ENCODE data around the gene GTF2F2.
"Not testable (repeated sequence)": the region's sequence is repeated elsewhere in the genome, so short reads cannot be mapped to it uniquely, and the experiment has no call there.

Gene GTF2F2

GRCh38 chr13:45180303-45180702, 60.0 kb downstream of the GTF2F2 start:
- DNase-seq (ENCODE audit: low spot score): no peak

GRCh38 chr13:45180713-45181601, 60.6 kb downstream of the GTF2F2 start:
- no peak for DNase-seq (ENCODE audit: low spot score)

- DNase-seq (ENCODE audit: low spot score): no peak
Measured at GRCh38 chr13:45184693-45185092, 64.4 kb downstream of the GTF2F2 start.

- no peak for DNase-seq (ENCODE audit: low spot score)
Measured at GRCh38 chr13:45185286-45185685, 65.0 kb downstream of the GTF2F2 start.

- not testable (repeated sequence) for DNase-seq (ENCODE audit: low spot score)
Measured at GRCh38 chr13:45189077-45189476, 68.8 kb downstream of the GTF2F2 start.

GRCh38 chr13:45189511-45189910, 69.2 kb downstream of the GTF2F2 start:
- not testable (repeated sequence) for DNase-seq (ENCODE audit: low spot score)

- DNase-seq (ENCODE audit: low spot score): no peak
Measured at GRCh38 chr13:45191874-45192273, 71.6 kb downstream of the GTF2F2 start.

GRCh38 chr13:45194081-45194939, 74.0 kb downstream of the GTF2F2 start:
- no peak for DNase-seq (ENCODE audit: low spot score)

- no peak for DNase-seq (ENCODE audit: low spot score)
Measured at GRCh38 chr13:45195421-45195820, 75.1 kb downstream of the GTF2F2 start.

- DNase-seq (ENCODE audit: low spot score): no peak
Measured at GRCh38 chr13:45196096-45196495, 75.8 kb downstream of the GTF2F2 start.

- no peak for DNase-seq (ENCODE audit: low spot score)
Measured at GRCh38 chr13:45196622-45197021, 76.3 kb downstream of the GTF2F2 start.

GRCh38 chr13:45198041-45198440, 77.7 kb downstream of the GTF2F2 start:
- DNase-seq (ENCODE audit: low spot score): no peak

- no peak for DNase-seq (ENCODE audit: low spot score)
Measured at GRCh38 chr13:45198924-45199323, 78.6 kb downstream of the GTF2F2 start.

GRCh38 chr13:45199711-45200110, 79.4 kb downstream of the GTF2F2 start:
- no peak for DNase-seq (ENCODE audit: low spot score)

- no peak for DNase-seq (ENCODE audit: low spot score)
Measured at GRCh38 chr13:45200701-45201232, 80.5 kb downstream of the GTF2F2 start, which contains the start of gene KCTD4. Gene KCTD4 (minus strand): TSS chr13:45201045. CDS start chr13:45194567, 6,478 bp downstream.

- no peak for DNase-seq (ENCODE audit: low spot score)
Measured at GRCh38 chr13:45205124-45205523, 84.8 kb downstream of the GTF2F2 start.

- DNase-seq (ENCODE audit: low spot score): no peak
Measured at GRCh38 chr13:45206340-45206739, 86.0 kb downstream of the GTF2F2 start.

- DNase-seq (ENCODE audit: low spot score): no peak
Measured at GRCh38 chr13:45207319-45207718, 87.0 kb downstream of the GTF2F2 start.

GRCh38 chr13:45208132-45208531, 87.8 kb downstream of the GTF2F2 start:
- DNase-seq (ENCODE audit: low spot score): no peak

- no peak for DNase-seq (ENCODE audit: low spot score)
Measured at GRCh38 chr13:45209229-45209628, 88.9 kb downstream of the GTF2F2 start.

- DNase-seq (ENCODE audit: low spot score): no peak
Measured at GRCh38 chr13:45215392-45216077, 95.2 kb downstream of the GTF2F2 start.

- DNase-seq (ENCODE audit: low spot score): no peak
Measured at GRCh38 chr13:45216193-45216592, 95.9 kb downstream of the GTF2F2 start.
